Activated T-helper 1 cell treated with anti-CD3 and anti-CD28 coated beads, Interleukin-2, amount 50 U/mL, for 16 hours (primary cell): ENCODE data around the gene TMEM37.

Source experiments
- DNase-seq, 2 donors: peaks; one replicate each; pipeline ENCODE4 v3.0.0-alpha.2; 2020; ENCODE audit warnings: low read depth in 1 of 2, low spot score in 1 of 2

TMEM37 gene

GRCh38 chr2:119432851-119433522, 1.3 kb downstream of the TMEM37 start:
- DNase-seq = no peak

- DNase-seq = no peak
These were observed 2.1 kb downstream of the TMEM37 start for GRCh38 chr2:119433636-119434327.

GRCh38 chr2:119434664-119435063, 3.0 kb downstream of the TMEM37 start:
- DNase-seq = no peak

- DNase-seq = no peak
These were observed 3.7 kb downstream of the TMEM37 start for GRCh38 chr2:119435081-119435952.

- DNase-seq = no peak
These were observed 4.3 kb downstream of the TMEM37 start for GRCh38 chr2:119435953-119436297.

- no peak for DNase-seq
These were observed 5.5 kb downstream of the TMEM37 start for GRCh38 chr2:119436993-119437772.

- no peak for DNase-seq
These were observed 6.5 kb downstream of the TMEM37 start for GRCh38 chr2:119438128-119438656.

GRCh38 chr2:119438726-119439284, 7.2 kb downstream of the TMEM37 start:
- no peak for DNase-seq

- DNase-seq = no peak
These were observed 8.2 kb downstream of the TMEM37 start for GRCh38 chr2:119439574-119440500.

GRCh38 chr2:119440501-119440870, 8.8 kb downstream of the TMEM37 start:
- no peak for DNase-seq

- no peak for DNase-seq
These were observed 9.2 kb downstream of the TMEM37 start for GRCh38 chr2:119440873-119441272.

- no peak for DNase-seq
These were observed 9.9 kb downstream of the TMEM37 start for GRCh38 chr2:119441376-119442225.

GRCh38 chr2:119442226-119442619, 10.6 kb downstream of the TMEM37 start:
- DNase-seq = no peak

GRCh38 chr2:119442850-119443249, 11.2 kb downstream of the TMEM37 start:
- no peak for DNase-seq

- no peak for DNase-seq
These were observed 14.4 kb downstream of the TMEM37 start for GRCh38 chr2:119446037-119446436.

- no peak for DNase-seq
These were observed 16.9 kb downstream of the TMEM37 start for GRCh38 chr2:119448427-119449141.

- no peak for DNase-seq
These were observed 17.9 kb downstream of the TMEM37 start for GRCh38 chr2:119449521-119449920.
